Adipocyte (in vitro differentiated cells): Measurements from ENCODE around the gene ACOT13.
"Not testable (repeated sequence)": the region's sequence is repeated elsewhere in the genome, so short reads cannot be mapped to it uniquely, and the experiment has no call there.

Experiments
- DNase-seq: peaks from one replicate; pipeline ENCODE4 v3.0.0-alpha.2; 2015; ENCODE audit warnings: low read depth
- H3K27me3 ChIP-seq: replicated peaks from 2 replicates; pipeline ENCODE4 v1.7.0; 2013; ENCODE audit warnings: mild to moderate bottlenecking, low read length, moderate library complexity; ENCODE audit not compliant: control insufficient read depth, insufficient read depth
- H3K36me3 ChIP-seq: 2 replicates; pipeline ENCODE4 v1.7.0; 2013; ENCODE audit warnings: low read length, mild to moderate bottlenecking, moderate library complexity; ENCODE audit not compliant: control insufficient read depth, insufficient read depth, severe bottlenecking
- H3K4me1 ChIP-seq: 2 replicates; pipeline ENCODE4 v1.7.0; 2013; ENCODE audit warnings: mild to moderate bottlenecking, low read length, moderate library complexity; ENCODE audit not compliant: control insufficient read depth, insufficient read depth
- H3K4me3 ChIP-seq: 2 replicates; pipeline ENCODE4 v1.7.0; 2013; ENCODE audit warnings: mild to moderate bottlenecking, low read length, moderate library complexity
- H3K9ac ChIP-seq: 2 replicates; pipeline ENCODE4 v1.7.0; 2013; ENCODE audit warnings: mild to moderate bottlenecking, low read length, moderate library complexity
- H3K9me3 ChIP-seq: 2 replicates; pipeline ENCODE4 v1.7.0; 2013; ENCODE audit warnings: mild to moderate bottlenecking, low read length, moderate library complexity; ENCODE audit not compliant: control insufficient read depth

ACOT13 gene

GRCh38 chr6:24666641-24667377, at the start of gene ACOT13, which contains the start of gene TDP2:
ACOT13 (plus strand) TSS chr6:24667077; CDS start chr6:24667264, 187 bp downstream.
TDP2 (minus strand) TSS chr6:24666899; CDS start chr6:24666862, 37 bp downstream.
- H3K4me1 ChIP-seq = peaks cover 19% of the 10 kb centered on the region
- peaks cover 8% of the 10 kb centered on the region for H3K9me3 ChIP-seq
- H3K9ac ChIP-seq = peak within 1 kb of the TSS; percentile 98
- no peaks in the 10 kb centered on the region for H3K27me3 ChIP-seq
- H3K4me3 ChIP-seq = peak within 1 kb of the TSS; percentile 100
- DNase-seq = peak; percentile 98
- peaks cover 28% of the 10 kb centered on the region for H3K36me3 ChIP-seq

GRCh38 chr6:24619661-24620060, 47.2 kb upstream of the ACOT13 start:
- Histone ChIP-seq H3K4me1 (no peaks in the 10 kb centered on the region), H3K36me3 (no peaks in the 10 kb centered on the region), H3K9me3 (no peaks in the 10 kb centered on the region), H3K27me3 (no peaks in the 10 kb centered on the region), H3K4me3 (no peak overlapping the region), H3K9ac (no peak overlapping the region)
- no peak for DNase-seq

DNA sequence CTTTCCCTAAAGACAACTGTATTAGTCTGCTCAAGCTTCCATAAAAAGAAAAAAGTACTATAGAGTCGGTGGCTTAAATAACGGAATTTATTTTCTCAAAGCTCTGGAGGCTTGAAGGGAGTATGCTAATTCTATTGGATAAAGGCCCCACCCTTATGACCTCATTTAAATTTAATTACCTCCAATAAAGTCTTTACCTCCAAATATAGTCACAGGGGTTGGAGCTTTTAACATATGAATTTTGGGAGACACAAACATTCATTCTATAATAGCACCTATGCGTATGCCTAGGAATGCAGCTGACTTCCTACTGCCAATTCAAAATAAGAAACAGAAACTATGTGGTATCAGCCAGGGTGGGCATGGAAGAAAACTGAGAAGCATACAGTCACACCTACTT, 46.2 kb upstream of the ACOT13 start:
- H3K4me1 ChIP-seq = no peaks in the 10 kb centered on the region
- H3K9me3 ChIP-seq = no peaks in the 10 kb centered on the region
- H3K4me3 ChIP-seq = no peak overlapping the region
- H3K27me3 ChIP-seq = no peaks in the 10 kb centered on the region
- DNase-seq = no peak
- no peak overlapping the region for H3K9ac ChIP-seq
- H3K36me3 ChIP-seq = no peaks in the 10 kb centered on the region

- no peak for DNase-seq
- Histone ChIP-seq H3K9me3 (no peaks in the 10 kb centered on the region), H3K4me1 (no peaks in the 10 kb centered on the region), H3K9ac (no peak overlapping the region), H3K4me3 (no peak overlapping the region), H3K36me3 (no peaks in the 10 kb centered on the region), H3K27me3 (no peaks in the 10 kb centered on the region)
These were observed 45.1 kb upstream of the ACOT13 start for GRCh38 chr6:24621626-24622289.

- Histone ChIP-seq H3K4me1 (no peaks in the 10 kb centered on the region), H3K36me3 (no peaks in the 10 kb centered on the region), H3K4me3 (no peak overlapping the region), H3K9ac (no peak overlapping the region), H3K9me3 (peaks cover 11% of the 10 kb centered on the region), H3K27me3 (peaks cover 5% of the 10 kb centered on the region)
- no peak for DNase-seq
These were observed 35.9 kb upstream of the ACOT13 start for GRCh38 chr6:24630856-24631505.

GRCh38 chr6:24631671-24632070, 35.2 kb upstream of the ACOT13 start:
- H3K9me3 ChIP-seq = peaks cover 11% of the 10 kb centered on the region
- no peaks in the 10 kb centered on the region for H3K4me1 ChIP-seq

DNA sequence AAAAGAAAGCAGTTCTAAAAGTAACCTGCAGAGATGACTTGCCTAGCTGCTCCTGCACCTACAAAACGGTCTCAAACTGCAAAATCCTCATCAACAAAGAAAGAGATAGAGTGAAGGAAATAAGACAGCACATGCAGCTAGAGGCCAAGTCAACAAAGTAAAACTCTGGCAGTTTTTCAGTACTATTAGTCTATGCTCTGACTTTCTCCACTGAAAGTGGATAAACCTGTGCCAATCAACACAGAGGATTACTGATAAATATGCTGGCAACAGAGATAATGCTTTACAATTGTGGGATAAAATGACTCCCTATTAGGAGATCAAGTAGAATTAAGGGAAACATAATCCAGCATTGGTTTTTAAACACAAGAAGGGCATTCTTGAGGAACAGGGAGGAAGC, 34.3 kb upstream of the ACOT13 start:
- Histone ChIP-seq H3K27me3 (peaks cover 5% of the 10 kb centered on the region), H3K9ac (no peak overlapping the region), H3K4me1 (no peaks in the 10 kb centered on the region), H3K36me3 (no peaks in the 10 kb centered on the region), H3K9me3 (peaks cover 18% of the 10 kb centered on the region), H3K4me3 (no peak overlapping the region)
- DNase-seq = no peak

More at GRCh38 chr6:24631671-24632070, 35.2 kb upstream of the ACOT13 start:
- Histone ChIP-seq H3K4me3 (no peak overlapping the region), H3K27me3 (peaks cover 5% of the 10 kb centered on the region), H3K36me3 (no peaks in the 10 kb centered on the region), H3K9ac (no peak overlapping the region)
- no peak for DNase-seq

- Histone ChIP-seq H3K9ac (no peak overlapping the region), H3K4me3 (no peak overlapping the region), H3K4me1 (no peaks in the 10 kb centered on the region), H3K36me3 (no peaks in the 10 kb centered on the region), H3K27me3 (peaks cover 3% of the 10 kb centered on the region), H3K9me3 (peaks cover 18% of the 10 kb centered on the region)
- DNase-seq = no peak
These were observed 30.2 kb upstream of the ACOT13 start for GRCh38 chr6:24636681-24637080.

GRCh38 chr6:24640166-24640565, 26.7 kb upstream of the ACOT13 start:
- Histone ChIP-seq H3K4me3 (no peak overlapping the region), H3K36me3 (no peaks in the 10 kb centered on the region), H3K4me1 (no peaks in the 10 kb centered on the region), H3K27me3 (no peaks in the 10 kb centered on the region), H3K9ac (no peak overlapping the region), H3K9me3 (peaks cover 14% of the 10 kb centered on the region)
- no peak for DNase-seq

GRCh38 chr6:24640631-24641030, 26.2 kb upstream of the ACOT13 start:
- not testable (repeated sequence) for DNase-seq, H3K9ac ChIP-seq, H3K9me3 ChIP-seq, H3K36me3 ChIP-seq, H3K4me1 ChIP-seq, H3K4me3 ChIP-seq, H3K27me3 ChIP-seq

GRCh38 chr6:24642061-24642460, 24.8 kb upstream of the ACOT13 start:
- H3K4me3 ChIP-seq = no peak overlapping the region
- H3K4me1 ChIP-seq = peaks cover 5% of the 10 kb centered on the region
- no peak overlapping the region for H3K9ac ChIP-seq
- no peak for DNase-seq
- H3K27me3 ChIP-seq = no peaks in the 10 kb centered on the region
- H3K9me3 ChIP-seq = peaks cover 3% of the 10 kb centered on the region
- H3K36me3 ChIP-seq = no peaks in the 10 kb centered on the region
